Effector CD8-positive, alpha-beta T cell (primary cell): ENCODE data around the gene SLC9A3.
"Not testable (repeated sequence)": the region's sequence is repeated elsewhere in the genome, so short reads cannot be mapped to it uniquely, and the experiment has no call there.

ENCODE experiments used
- DNase-seq: peaks from one replicate; lab custom pipeline; 2025; lab: John Stamatoyannopoulos, UW

The SLC9A3 gene

DNA sequence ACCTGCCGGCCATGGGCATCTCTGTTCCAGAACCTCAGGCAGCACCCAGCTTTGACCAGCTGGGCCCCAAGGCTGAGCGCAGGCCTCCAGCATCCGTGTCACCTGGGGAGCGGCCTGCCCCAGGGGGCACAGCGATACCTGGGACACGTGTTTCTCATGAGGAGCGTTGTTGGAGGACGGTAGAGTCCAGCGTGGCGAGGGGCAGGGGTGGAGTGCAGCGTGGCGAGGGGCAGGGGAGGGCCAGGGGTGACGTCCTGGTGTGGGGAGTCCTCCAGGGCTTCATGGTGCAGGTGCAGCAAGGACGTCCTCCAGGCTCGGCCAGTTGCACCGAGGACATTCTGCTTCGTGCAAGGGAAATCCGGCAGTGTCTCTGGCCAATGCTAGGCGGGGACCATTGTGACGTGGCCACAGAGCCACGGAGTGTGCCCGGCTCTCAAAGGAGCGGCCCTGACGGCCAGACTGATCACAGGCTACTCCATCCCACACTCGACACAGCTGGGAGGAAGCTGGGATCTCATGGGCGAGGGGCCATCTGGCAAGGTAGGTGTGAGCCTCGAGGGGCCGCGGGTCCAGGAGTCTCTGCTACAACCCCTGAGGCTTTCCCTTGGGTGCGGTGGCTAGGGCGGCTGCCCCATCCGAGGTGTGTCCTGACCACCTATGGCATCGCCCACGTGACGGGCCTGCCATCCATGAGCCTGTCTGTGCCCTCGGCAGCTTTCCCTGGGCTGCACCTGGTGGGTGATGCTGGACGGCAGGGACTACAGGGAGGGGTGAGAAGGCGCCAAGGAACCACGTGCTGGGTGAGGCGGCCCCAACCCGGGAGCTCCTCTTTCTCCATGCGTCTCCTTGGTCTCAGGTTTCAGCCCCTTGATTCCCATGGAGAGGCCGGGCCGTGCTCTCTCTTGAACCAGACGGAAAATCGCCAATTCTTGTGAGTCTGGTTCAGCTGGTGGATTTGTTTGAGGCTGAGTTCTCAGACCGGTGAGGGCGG is 33.8 kb downstream of the SLC9A3 start:
- no peak for DNase-seq

- no peak for DNase-seq
Measured at GRCh38 chr5:489689-490080, 34.6 kb downstream of the SLC9A3 start.

DNA sequence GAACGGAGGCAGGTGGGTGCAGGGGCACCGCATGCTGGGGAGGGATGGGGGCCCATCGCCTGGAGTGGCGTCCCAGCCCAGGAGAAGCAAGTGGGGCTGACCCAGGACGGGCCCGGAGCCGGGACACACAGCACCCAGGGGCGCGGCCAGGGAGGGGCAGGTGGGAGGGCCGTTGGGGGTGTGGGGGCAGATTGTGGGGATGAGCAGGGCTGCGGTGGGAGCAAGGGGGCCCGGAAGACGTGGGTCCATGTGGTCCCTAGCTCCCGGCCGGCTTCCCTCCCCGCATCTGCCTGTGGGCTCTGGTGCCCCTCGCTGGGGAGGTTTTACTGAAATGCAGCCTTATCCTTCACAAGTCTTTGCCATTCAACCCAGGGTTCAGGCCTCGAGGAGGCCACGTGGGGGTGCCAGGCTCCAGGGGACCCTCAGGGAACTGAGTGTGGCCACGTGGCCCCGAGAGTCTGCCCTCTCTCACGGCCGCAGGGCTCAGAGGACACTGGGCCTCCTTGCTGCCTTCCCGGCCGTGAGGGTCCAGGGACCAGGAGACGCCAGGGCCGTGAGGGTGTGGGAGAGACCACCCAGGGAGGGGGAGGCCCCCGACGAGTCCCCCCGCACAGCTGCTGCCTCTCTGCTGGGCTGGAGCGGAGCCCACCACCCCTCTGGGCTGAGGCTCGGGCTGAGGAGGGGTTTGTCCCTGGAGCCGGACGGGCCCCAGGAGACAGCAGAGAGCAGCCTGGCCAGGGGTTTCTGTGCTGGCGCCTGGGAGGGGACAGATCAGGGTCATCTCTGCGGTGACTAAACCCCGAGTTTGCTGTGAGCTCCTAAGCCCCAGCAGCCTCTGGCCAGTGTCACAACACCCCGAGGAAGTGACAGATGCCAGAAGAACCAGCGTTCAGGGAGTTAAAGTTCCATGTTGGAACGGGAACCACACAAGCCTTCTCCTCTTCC is 35.2 kb downstream of the SLC9A3 start:
- no peak for DNase-seq

DNA sequence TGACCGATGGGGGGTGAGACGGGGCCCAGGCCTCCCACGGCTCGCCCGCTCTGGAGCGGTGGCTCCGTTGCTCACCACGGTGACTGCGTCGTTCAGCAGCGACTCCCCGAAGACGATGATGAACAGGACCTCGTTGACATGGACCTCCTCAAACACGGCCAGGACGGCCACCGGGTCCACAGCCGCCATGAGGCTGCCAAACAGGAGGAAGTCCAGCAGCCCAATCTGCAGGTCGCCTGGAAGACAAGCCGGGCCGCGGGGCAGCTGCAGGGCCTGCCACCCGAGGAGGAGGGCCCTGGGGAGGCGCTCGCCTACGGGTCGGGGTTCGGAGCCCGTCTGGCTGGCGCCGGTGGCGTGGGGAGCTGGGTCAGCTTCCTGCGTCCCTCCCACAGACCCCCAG is 36.0 kb downstream of the SLC9A3 start:
- no peak for DNase-seq

DNA sequence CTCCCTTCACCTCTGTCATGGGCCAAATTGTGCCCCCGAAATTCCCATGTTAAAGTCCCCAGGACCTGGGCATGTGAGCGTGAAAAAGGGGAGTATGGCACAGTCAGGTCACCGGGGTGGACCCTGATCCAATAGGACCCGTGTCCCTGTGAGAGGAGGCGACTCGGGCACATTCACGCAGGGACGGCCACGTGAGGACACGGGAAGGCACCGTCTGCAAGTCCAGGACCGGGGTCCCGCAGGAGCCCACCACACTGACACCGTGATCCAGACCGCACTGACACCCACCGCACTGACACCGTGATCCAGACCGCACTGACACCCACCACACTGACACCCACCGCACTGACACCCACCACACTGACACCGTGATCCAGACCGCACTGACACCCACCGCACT is 37.7 kb downstream of the SLC9A3 start:
- DNase-seq: not testable (repeated sequence)

DNA sequence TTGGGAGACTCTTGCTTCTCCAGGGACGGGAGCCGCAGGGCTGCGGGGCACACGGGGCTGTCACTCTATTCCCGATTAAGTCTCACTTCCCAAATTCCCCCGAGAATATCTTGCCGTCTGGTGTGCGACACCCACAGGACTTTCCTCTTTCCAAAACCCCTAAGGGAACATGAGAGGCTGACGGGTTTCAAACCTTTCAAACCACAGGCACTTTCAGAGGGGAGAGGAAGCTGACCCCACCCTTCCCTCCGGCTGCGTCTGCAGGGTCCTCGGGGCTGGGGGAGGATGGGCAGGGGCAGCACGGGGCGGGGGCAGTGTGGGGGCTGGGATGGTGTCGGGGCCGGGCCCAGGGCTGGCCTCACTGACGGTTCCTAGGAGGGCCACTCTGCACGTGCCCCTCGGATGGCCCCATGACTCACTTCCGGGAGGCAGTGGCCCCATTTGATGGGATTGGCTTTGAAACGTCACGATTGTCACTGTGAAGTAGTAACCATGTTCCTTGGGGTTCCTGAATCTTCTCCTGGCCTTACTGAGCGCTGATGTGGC is 38.2 kb downstream of the SLC9A3 start:
- DNase-seq: no peak

- no peak for DNase-seq
Measured at GRCh38 chr5:485113-485945, 38.9 kb downstream of the SLC9A3 start.

DNA sequence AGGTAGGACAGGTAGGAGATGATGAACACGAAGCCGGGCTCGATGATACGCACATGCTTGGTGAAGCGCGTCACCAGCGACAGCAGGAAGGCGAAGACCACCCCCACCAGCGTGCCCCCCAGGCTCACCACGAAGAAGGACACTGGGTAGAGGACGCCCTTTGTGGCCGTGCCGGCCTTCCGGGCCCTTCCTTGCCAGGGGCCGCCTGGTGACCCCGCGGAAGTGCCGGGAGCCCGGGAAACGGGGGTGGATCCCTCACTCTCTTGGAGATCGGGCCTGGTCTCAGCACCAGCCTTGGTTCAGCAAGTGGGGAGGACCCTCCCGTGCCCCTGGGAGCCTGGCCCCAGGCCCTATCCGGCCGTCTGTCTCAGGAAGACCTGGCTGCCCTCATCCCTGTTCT is 39.7 kb downstream of the SLC9A3 start:
- no peak for DNase-seq

DNA sequence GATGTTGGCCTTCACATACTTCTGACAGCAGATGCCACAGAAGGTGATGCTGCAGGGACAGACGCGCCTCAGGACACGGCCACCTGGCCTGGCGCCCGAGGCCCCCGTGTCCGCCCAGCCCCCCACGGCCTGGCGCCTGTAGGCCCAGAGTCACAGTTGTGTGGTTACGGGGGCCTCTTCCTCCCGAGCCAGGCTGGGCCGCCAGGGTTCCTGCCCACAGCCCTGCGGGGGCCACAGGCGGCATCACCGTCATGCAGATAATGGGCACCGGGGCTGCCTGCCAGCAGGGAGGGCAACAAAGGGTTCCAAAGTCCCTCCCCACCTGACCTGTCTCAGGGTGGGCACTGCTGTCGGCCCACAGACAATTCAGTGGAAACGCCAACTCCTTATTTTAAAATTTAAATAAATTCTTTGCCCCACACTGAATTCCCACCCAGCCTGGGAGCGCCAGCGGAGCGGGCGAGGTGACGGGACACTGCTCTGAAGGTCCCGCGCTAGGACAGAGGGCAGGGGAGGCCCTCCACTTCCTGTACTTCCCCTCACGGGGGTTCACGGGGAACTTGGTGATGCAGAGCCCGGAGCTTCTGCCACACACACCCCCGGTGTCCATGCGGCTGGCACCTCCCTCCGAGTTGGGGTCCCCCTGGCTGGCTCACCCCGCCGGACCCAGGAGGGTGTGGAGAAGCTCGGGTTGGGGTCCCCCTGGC is 40.7 kb downstream of the SLC9A3 start:
- no peak for DNase-seq

GRCh38 chr5:483011-483410 is 41.2 kb downstream of the SLC9A3 start:
- DNase-seq: no peak

DNA sequence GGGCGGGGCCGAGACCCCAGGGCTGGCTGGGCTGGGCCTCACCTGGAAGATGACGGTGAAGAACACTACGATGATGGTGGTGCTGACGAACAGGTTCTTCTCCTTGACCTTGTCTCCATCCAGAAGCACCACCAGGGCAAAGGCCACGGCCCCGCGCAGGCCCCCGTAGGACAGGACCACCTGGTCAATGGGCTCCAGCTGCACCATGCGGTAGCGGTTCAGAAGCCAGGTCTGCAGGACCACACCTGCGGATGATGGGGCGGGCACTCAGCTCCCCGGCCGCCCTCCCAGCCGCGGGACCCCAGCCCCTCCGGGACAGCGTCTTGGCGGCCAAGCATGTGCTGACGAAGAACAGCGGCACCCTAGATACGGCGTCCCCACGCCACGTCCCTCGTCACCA is 41.7 kb downstream of the SLC9A3 start:
- DNase-seq: no peak

- DNase-seq: no peak
Measured at GRCh38 chr5:482021-482420, 42.2 kb downstream of the SLC9A3 start.

- no peak for DNase-seq
Measured at GRCh38 chr5:481347-481746, 42.9 kb downstream of the SLC9A3 start.

- no peak for DNase-seq
Measured at GRCh38 chr5:479566-480319, 44.5 kb downstream of the SLC9A3 start.

- DNase-seq: no peak
Measured at GRCh38 chr5:478982-479535, 45.2 kb downstream of the SLC9A3 start.

DNA sequence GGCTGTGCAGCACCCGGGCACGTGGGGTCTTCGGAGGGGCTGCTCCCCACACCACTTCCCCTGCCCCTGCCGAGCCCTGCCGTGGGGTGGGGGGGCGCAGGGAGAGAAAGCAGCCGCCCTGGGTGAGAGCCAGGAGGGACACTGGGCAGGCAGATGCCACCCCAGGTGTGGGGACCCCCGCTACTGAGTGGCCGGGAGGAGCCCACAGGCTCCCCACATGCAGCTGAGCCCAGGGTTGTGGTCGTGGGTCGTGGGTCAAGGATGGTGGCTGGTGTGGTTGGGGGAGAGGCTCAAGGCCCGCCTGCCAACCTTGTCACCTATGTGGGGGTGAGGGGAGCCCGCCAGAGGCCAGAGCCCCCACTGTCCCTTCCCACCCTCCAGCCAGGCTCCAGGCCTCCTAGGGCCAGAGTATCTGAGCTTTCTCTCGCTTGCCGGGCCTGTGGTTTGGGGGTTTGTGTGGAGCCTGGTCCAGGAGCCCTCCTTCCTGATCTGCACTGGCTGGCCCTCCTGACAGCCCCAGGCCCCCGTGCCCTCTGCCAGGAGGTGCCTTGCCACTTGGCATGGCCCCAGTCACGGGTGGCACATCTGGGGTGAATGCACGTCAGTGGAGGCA is 45.8 kb downstream of the SLC9A3 start:
- no peak for DNase-seq

DNA sequence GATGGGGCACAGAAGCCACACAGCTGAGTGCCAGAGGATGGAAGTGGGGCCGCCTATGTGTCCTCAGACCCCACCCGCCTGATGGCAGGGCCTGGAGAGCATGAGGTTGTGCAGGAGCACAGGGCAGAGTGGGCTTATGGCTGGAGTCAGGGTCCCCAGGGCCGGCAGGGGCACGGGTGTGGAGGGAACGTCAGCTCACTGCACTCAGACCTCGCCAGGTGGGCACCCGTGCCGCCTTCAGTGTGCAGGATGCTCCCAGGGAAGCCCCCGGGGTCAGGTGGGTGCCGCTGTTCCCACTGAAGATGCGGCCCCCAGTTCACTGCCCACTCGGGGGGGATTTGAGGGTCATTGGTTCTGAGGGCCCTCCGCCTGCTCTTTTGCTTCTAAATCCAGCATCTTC is 46.4 kb downstream of the SLC9A3 start:
- no peak for DNase-seq

DNA sequence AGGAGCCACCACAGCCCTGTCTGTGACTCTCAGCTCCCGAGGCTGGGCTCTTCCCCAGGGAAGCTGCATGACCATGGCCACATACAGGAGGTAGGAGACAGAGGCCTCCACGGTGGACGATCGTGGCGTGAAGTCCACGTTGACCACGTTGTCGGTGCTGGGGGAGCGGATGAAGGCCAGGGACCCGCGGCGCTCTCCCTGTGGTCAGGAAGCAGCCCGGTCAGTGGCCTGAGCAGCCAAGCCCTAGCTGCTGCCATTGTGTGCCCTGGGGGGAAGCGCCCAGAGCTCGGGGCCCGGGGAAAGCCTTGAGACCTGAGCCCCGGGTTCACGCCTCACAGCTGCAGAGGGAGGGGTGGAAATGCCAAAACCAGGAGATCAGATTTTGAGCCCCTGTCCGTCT is 47.0 kb downstream of the SLC9A3 start:
- DNase-seq: no peak

GRCh38 chr5:476814-477175 is 47.5 kb downstream of the SLC9A3 start:
- no peak for DNase-seq
